K562 (cell line): ENCODE results near the gene MICAL2. TPM values are rescaled to one million over a fixed set of nuclear protein-coding genes. Genes with fewer than 3 reads are reported as not detected.

ENCODE experiments used
- ATAC-seq: fragments of 200-7000 bp; cut with Tn5 transposase; 3 replicates; pipeline ENCODE4 v1.9.1; 2020; ENCODE audit warnings: moderate library complexity
- BruUV-seq: library from RNA; stranded (reverse); fragments of 400-500 nt; replicated peaks from 2 replicates; lab custom pipeline; 2021; lab: Mats Ljungman, UMichigan
- CTCF ChIA-PET: fragments of 300-600 bp; formaldehyde crosslinking; extraction: SDS; loops from one replicate; lab custom pipeline; 2021; ENCODE audit warnings: low intra/inter-chr PET ratio; lab: Yijun Ruan, JAX
- POLR2A ChIA-PET: fragments of 300-600, 350-650 bp; sonication (Branson Sonifier 250); formaldehyde crosslinking; extraction: SDS; loops from one replicate; lab custom pipeline; 2021; ENCODE audit warnings: antibody characterized with exemption, inconsistent platforms; lab: Yijun Ruan, JAX
- DNase-seq, 4 experiments: peaks; one replicate each; pipeline versions ENCODE4 v3.0.0 to v3.0.0-alpha.2; 2011 to 2018; ENCODE audit warnings: low spot score in 3 of 4, mixed read lengths in 3 of 4; ENCODE audit errors: extremely low read depth in 1 of 4
- FAIRE-seq: peaks from 2 replicates; lab custom pipeline; 2011; peaks lifted over from hg19 to GRCh38; lab: Jason Lieb, UNC
- H2AFZ ChIP-seq: 2 replicates; pipeline ENCODE4 v1.6.0; 2011; ENCODE audit warnings: low read depth, low read length, control low read depth, inconsistent platforms
- H3K27ac ChIP-seq: fragments of 200-600 bp; 3 replicates; pipeline ENCODE4 v1.8.0; 2011; ENCODE audit warnings: low read depth, mild to moderate bottlenecking, control low read depth, inconsistent platforms, low read length, moderate library complexity, mixed read lengths; ENCODE audit errors: extremely low read depth
- H3K27me3 ChIP-seq, 2 experiments: fragments of 300-600 bp in 1 of 2; 2 replicates in 1 of 2; 3 replicates in 1 of 2; pipeline versions ENCODE4 v1.6.0 to v1.8.0; 2011; ENCODE audit warnings: inconsistent platforms in 2 of 2, low read length in 2 of 2, mild to moderate bottlenecking in 1 of 2, mixed read lengths in 1 of 2, moderate library complexity in 1 of 2; ENCODE audit not compliant: control insufficient read depth in 2 of 2, insufficient read depth in 2 of 2
- H3K36me3 ChIP-seq: fragments of 300-600 bp; 3 replicates; pipeline ENCODE4 v1.8.0; 2011; ENCODE audit warnings: mild to moderate bottlenecking, low read length, inconsistent platforms; ENCODE audit not compliant: control insufficient read depth, insufficient read depth
- H3K4me1 ChIP-seq, 2 experiments: fragments of 200-600 bp in 1 of 2; replicated peaks in 1 of 2; 2 replicates in 1 of 2; 3 replicates in 1 of 2; pipeline versions ENCODE4 v1.5.1 to v1.8.0; 2011; ENCODE audit warnings: inconsistent platforms in 2 of 2, low read length in 2 of 2, mild to moderate bottlenecking in 1 of 2, mixed read lengths in 1 of 2, moderate library complexity in 1 of 2; ENCODE audit not compliant: control insufficient read depth in 2 of 2, insufficient read depth in 2 of 2
- H3K4me2 ChIP-seq: 2 replicates; pipeline ENCODE4 v1.6.1; 2011; ENCODE audit warnings: low read length, control low read depth, inconsistent platforms, mixed read lengths; ENCODE audit not compliant: insufficient read depth
- H3K4me3 ChIP-seq: fragments of 200-600 bp; sonication (generic), shearing (Covaris generic); 2 replicates; pipeline ENCODE4 v1.5.1; 2016; ENCODE audit warnings: control low read depth, inconsistent platforms
- H3K79me2 ChIP-seq: fragments of 200-600 bp; 3 replicates; pipeline ENCODE4 v1.8.0; 2011; ENCODE audit warnings: low read length, inconsistent platforms; ENCODE audit not compliant: control insufficient read depth, insufficient read depth
- H3K9ac ChIP-seq, 2 experiments: 2 replicates each; pipeline versions ENCODE4 v1.6.0 to v1.6.1; 2011; ENCODE audit warnings: low read depth in 2 of 2, low read length in 2 of 2, control low read depth in 1 of 2, inconsistent platforms in 1 of 2, mild to moderate bottlenecking in 1 of 2, mixed read lengths in 1 of 2; ENCODE audit not compliant: insufficient read depth in 1 of 2
- H3K9me1 ChIP-seq: one replicate; pipeline ENCODE4 v1.6.0; 2011; ENCODE audit warnings: inconsistent platforms, mild to moderate bottlenecking, low read length, moderate library complexity; ENCODE audit not compliant: control insufficient read depth, insufficient read depth
- H3K9me3 ChIP-seq: replicated peaks from 2 replicates; pipeline ENCODE4 v1.5.1; 2011; ENCODE audit warnings: low read depth, low read length, inconsistent platforms; ENCODE audit not compliant: control insufficient read depth, insufficient read depth
- H4K20me1 ChIP-seq: replicated peaks from 2 replicates; pipeline ENCODE4 v1.6.1; 2011; ENCODE audit warnings: low read length, inconsistent platforms, mixed read lengths; ENCODE audit not compliant: control insufficient read depth, insufficient read depth
- CSDE1 ChIP-seq, 2 experiments: fragments of 450-650 bp; IDR thresholded peaks; 2 replicates each; pipeline ENCODE4 v1.6.1; 2016; ENCODE audit warnings: mild to moderate bottlenecking in 1 of 2
- KLF13 ChIP-seq: fragments of 450-650 bp; IDR thresholded peaks from 2 replicates; pipeline ENCODE4 v1.6.1; 2016; ENCODE audit warnings: missing genetic modification characterization, low read depth, mild to moderate bottlenecking, missing compliant biosample characterization, moderate library complexity, borderline replicate concordance
- XRCC5 ChIP-seq: fragments of 200-400 bp; formaldehyde crosslinking; IDR thresholded peaks from 2 replicates; pipeline ENCODE4 v1.6.1; 2017; ENCODE audit warnings: low read depth, mild to moderate bottlenecking, low read length
- ZNF263 ChIP-seq: sonication (generic); formaldehyde crosslinking; IDR thresholded peaks from 2 replicates; pipeline ENCODE4 v1.8.0; 2022; ENCODE audit warnings: mild to moderate bottlenecking, missing genetic modification reagents, borderline replicate concordance
- ZNF445 ChIP-seq: fragments of 250-450 bp; sonication (Bioruptor Pico); IDR thresholded peaks from 2 replicates; pipeline ENCODE4 v1.4.0; 2020; ENCODE audit warnings: low read depth, mild to moderate bottlenecking, moderate library complexity
- WGBS: fragments of 100-300 bp; shearing (Covaris generic); methylation state at CpG from one replicate; pipeline ENCODE4 v1.1.6; 2016; ENCODE audit warnings: low coverage, mixed read lengths; ENCODE audit not compliant: insufficient coverage; ENCODE audit errors: missing lambda C conversion rate; 5-methylcytosine and 5-hydroxymethylcytosine counted together
- in situ Hi-C: fragments of 300-500 bp; cut with MboI; formaldehyde crosslinking; loops from 4 replicates; pipeline ENCODE4 v1.15.0; 2018; ENCODE audit warnings: inconsistent platforms, mixed read lengths
- intact Hi-C: fragments of 100-400 bp; cut with micrococcal nuclease; formaldehyde crosslinking; loops from 2 replicates; pipeline ENCODE4 v1.14.2; 2022
- polyA plus RNA-seq, 8 experiments: library from polyadenylated mRNA; depleted of rRNA in 4 of 8; stranded (reverse) in 5 of 8; unstranded in 3 of 8; fragments of >200 nt; fragmentation: Nextera tagmentation in 2 of 8; fragmentation: Illumina TruSeq in 1 of 8; extraction: Ambion mirVana in 2 of 8; extraction: Trizol in 1 of 8; gene quantifications; 2 replicates each; pipeline versions ENCODE4 v1.2.1 to v1.2.3, GENCODE V29; 2011 to 2014; ENCODE audit warnings: inconsistent platforms in 1 of 8, missing spikeins in 1 of 8
- total RNA-seq, 7 experiments: library from RNA; depleted of rRNA in 6 of 7; stranded (reverse); fragments of >200 nt in 6 of 7; fragmentation: Illumina TruSeq in 2 of 7; extraction: Trizol in 2 of 7; gene quantifications; 2 replicates each; pipeline versions ENCODE4 v1.2.1 to v1.2.3, GENCODE V29; 2011 to 2021; ENCODE audit warnings: low replicate concordance in 1 of 7
- TF ChIP-seq, protein P1 (sequence below), 2 experiments: fragments of 450-650 bp; IDR thresholded peaks; 2 replicates each; pipeline ENCODE4 v1.6.1; 2016; ENCODE audit warnings: mild to moderate bottlenecking in 2 of 2, borderline replicate concordance in 1 of 2, low read depth in 1 of 2, moderate library complexity in 1 of 2

The MICAL2 gene
- total and polyA plus RNA-seq, 9 of the 15 experiments (the other 6 are each of a cell fraction or from before 2014, with no cell fraction given) = 4.7 to 64.2 (median 33.6) TPM

DNA sequence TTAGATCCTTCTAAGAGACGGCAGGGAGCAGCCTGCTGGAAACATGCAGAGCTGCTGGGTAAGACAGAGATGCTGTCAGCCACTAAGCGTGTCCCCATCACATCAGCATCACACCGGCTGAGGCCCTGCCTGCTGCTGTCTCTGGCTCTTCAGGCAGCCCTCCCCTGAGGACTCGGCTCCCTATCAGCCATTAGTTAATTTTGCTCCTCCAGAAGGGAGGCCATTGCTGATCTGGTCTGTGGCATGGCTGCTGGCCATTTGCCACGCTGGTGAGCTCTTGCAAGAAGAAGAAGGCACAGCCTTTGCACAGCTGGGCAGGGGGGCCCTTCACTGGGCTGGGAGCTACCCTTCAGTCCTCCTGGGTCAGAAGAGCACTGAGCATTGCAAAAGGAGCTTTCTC lies 135.8 kb downstream of the MICAL2 start:
- FAIRE-seq (no peak), ATAC-seq (no peak), DNase-seq (no peak)
- TF ChIP-seq KLF13 (tag) (no peak), XRCC5 (no peak), ZNF263 (CRISPR knock-in tag) (no peak), CSDE1 (IDR thresholded peaks at IDR 0.05) (no peak), ZNF445 (CRISPR knock-in tag) (no peak)
- TF ChIP-seq, protein P1, sequence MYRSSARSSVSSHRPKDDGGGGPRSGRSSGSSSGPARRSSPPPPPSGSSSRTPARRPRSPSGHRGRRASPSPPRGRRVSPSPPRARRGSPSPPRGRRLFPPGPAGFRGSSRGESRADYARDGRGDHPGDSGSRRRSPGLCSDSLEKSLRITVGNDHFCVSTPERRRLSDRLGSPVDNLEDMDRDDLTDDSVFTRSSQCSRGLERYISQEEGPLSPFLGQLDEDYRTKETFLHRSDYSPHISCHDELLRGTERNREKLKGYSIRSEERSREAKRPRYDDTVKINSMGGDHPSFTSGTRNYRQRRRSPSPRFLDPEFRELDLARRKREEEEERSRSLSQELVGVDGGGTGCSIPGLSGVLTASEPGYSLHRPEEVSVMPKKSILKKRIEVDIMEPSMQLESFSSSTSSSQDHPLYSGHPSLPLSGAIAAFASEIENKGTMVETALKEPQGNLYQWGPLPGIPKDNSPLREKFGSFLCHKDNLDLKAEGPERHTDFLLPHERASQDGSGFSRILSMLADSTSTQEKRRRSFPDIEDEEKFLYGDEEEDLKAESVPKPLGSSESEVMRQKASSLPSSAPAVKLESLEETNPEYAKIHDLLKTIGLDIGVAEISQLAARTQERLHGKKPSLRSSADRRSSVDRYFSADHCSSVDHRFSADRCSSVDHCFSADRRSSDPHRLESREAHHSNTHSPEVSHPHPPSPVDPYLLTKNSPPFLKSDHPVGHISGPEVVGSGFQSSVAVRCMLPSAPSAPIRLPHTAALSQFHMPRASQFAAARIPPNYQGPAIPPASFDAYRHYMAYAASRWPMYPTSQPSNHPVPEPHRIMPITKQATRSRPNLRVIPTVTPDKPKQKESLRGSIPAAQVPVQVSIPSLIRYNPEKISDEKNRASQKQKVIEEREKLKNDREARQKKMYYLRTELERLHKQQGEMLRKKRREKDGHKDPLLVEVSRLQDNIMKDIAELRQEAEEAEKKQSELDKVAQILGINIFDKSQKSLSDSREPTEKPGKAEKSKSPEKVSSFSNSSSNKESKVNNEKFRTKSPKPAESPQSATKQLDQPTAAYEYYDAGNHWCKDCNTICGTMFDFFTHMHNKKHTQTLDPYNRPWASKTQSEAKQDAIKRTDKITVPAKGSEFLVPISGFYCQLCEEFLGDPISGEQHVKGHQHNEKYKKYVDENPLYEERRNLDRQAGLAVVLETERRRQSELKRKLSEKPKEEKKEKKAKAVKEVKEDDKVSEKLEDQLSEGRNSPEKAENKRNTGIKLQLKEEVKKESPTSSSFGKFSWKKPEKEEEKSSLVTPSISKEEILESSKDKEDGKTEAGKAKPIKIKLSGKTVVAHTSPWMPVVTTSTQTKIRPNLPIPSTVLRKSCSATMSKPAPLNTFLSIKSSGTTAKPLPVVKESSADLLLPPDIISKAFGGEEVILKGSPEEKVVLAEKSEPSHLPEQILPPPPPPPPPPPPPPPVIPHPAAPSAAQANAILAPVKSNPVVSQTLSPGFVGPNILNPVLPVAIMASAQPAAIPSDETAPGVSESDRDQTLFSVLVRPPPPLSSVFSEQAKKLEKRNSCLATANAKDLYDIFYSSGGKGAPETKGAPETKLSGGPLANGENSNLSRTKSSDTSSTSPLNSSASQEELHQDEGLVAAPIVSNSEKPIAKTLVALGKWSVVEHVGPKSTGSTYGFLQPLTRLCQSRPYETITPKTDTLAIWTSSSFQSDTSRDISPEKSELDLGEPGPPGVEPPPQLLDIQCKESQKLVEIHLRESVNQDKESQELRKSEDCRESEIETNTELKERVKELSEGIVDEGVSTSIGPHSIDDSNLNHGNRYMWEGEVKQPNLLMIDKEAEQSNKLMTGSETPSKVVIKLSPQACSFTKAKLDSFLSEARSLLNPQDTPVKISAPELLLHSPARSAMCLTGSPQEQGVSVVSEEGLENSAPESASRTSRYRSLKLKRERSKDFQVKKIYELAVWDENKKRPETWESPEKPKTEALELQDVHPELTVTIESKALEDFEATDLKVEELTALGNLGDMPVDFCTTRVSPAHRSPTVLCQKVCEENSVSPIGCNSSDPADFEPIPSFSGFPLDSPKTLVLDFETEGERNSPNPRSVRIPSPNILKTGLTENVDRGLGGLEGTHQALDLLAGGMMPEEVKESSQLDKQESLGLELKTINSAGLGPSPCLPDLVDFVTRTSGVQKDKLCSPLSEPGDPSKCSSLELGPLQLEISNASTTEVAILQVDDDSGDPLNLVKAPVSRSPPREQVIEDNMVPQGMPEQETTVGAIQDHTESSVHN (IDR thresholded peaks at IDR 0.05; ENCODE audit: borderline replicate concordance in 1 of 2, low read depth in 1 of 2) = no peak
- intact Hi-C loops = no loop called here
- H3K4me1 ChIP-seq = peaks cover 12 to 17% of the 10 kb centered on the region in 2 experiments; a peak in 4 of 5 replicates
- peaks cover 17% of the 10 kb centered on the region for H3K36me3 ChIP-seq
- in situ Hi-C loops = no loop called here
- ChIA-PET POLR2A (interaction anchor here (1.1 kb wide), 1 partner anchor 12 kb away, joined by 3 read pairs; no protein-coding TSS in a partner anchor), CTCF (interaction anchor here (0.6 kb wide), 1 partner anchor 667 kb away, joined by 4 read pairs; no protein-coding TSS in a partner anchor)
- H4K20me1 ChIP-seq = no peaks in the 10 kb centered on the region
- no peak overlapping the region for H2AFZ ChIP-seq
- H3K4me3 ChIP-seq = no peak overlapping the region
- H3K27me3 ChIP-seq = no peaks in the 10 kb centered on the region
- no peaks in the 10 kb centered on the region for H3K9me1 ChIP-seq
- no peaks in the 10 kb centered on the region for H3K9me3 ChIP-seq
- H3K9ac ChIP-seq = no peak overlapping the region
- no peak overlapping the region for H3K27ac ChIP-seq
- WGBS = 77% methylated on average over 5 of the region's 5 CpGs
- no TSS peak for BruUV-seq
- no peak overlapping the region for H3K4me2 ChIP-seq
- no peaks in the 10 kb centered on the region for H3K79me2 ChIP-seq
